ENCODE measurements around the gene CD83.

- no peak for TF ChIP-seq CAMTA2 (CRISPR knock-in tag; conservative IDR thresholded peaks at IDR 0.05)
- TF ChIP-seq GABPA (tag; conservative IDR thresholded peaks at IDR 0.05; ENCODE audit: low read depth) = peak; percentile 52
- no peak for TF ChIP-seq CHD4 (IDR thresholded peaks at IDR 0.05; ENCODE audit: insufficient read depth, insufficient replicate concordance, low read depth, low read length, poor library complexity, severe bottlenecking)
- TF ChIP-seq RBM22 (IDR thresholded peaks at IDR 0.05; ENCODE audit: low read depth, low read length, poor library complexity, severe bottlenecking) = no peak
- TF ChIP-seq ZNF274 (IDR thresholded peaks at IDR 0.05; ENCODE audit: borderline replicate concordance, low read depth, low read length) = no peak
- TF ChIP-seq CBX1 (IDR thresholded peaks at IDR 0.05; ENCODE audit: low read depth) = peak; percentile 72; the same call in 1 of the 2 replicates
- TF ChIP-seq BACH1 (tag; IDR thresholded peaks at IDR 0.05) = no peak
- peak; percentile 57 for TF ChIP-seq NFIC (IDR thresholded peaks at IDR 0.05)
Observed at GRCh38 chr6:14117158-14118090, at the start of gene CD83.

Measured in K562 (cell line).